AG09309 (cell line): ENCODE results near the gene APBA2.
"Not testable (repeated sequence)": the region's sequence is repeated elsewhere in the genome, so short reads cannot be mapped to it uniquely, and the experiment has no call there.

ENCODE experiments used
- DNase-seq: peaks from one replicate; pipeline ENCODE4 v3.0.0-alpha.2; 2010; ENCODE audit warnings: low read depth
- H3K4me3 ChIP-seq: 2 replicates; pipeline ENCODE4 v1.5.1; 2011; ENCODE audit warnings: mild to moderate bottlenecking, low read depth, low read length, moderate library complexity; ENCODE audit not compliant: control insufficient read depth
- TF ChIP-seq, protein P1 (sequence below): IDR thresholded peaks from 2 replicates; pipeline ENCODE4 v1.5.1; 2011; ENCODE audit warnings: mild to moderate bottlenecking, low read depth, low read length, inconsistent platforms; ENCODE audit not compliant: insufficient read depth, control insufficient read depth; ENCODE audit errors: missing control alignments

APBA2 gene

GRCh38 chr15:29099131-29099880, 213.5 kb downstream of the APBA2 start:
- TF ChIP-seq, protein P1, sequence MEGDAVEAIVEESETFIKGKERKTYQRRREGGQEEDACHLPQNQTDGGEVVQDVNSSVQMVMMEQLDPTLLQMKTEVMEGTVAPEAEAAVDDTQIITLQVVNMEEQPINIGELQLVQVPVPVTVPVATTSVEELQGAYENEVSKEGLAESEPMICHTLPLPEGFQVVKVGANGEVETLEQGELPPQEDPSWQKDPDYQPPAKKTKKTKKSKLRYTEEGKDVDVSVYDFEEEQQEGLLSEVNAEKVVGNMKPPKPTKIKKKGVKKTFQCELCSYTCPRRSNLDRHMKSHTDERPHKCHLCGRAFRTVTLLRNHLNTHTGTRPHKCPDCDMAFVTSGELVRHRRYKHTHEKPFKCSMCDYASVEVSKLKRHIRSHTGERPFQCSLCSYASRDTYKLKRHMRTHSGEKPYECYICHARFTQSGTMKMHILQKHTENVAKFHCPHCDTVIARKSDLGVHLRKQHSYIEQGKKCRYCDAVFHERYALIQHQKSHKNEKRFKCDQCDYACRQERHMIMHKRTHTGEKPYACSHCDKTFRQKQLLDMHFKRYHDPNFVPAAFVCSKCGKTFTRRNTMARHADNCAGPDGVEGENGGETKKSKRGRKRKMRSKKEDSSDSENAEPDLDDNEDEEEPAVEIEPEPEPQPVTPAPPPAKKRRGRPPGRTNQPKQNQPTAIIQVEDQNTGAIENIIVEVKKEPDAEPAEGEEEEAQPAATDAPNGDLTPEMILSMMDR = no peak
- no peak for DNase-seq

DNA sequence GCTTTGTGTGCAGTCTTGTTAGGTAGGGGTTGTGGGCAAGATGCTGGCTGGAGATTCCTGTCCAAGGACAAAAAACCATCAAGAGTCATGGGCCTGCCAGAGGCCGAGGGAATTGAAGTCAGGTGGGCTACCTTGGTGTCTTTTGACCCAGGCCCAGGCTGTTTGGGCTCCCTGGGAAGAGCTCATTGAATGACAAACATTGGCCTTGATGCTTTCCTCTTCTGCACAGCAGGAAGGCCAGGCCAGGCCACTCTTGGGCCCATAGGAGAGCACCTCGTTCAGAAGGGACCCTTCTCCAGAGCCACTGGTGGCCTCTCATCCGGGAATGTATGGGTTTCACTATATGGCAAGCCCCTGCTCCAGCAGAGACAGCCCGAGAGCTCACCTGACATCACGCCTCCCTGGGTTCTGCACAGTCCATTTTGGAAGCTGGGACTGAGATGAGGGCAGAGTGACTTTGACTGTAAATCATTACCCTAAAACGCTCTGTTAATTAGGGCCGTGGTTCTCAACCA, 214.8 kb downstream of the APBA2 start:
- TF ChIP-seq, protein P1 = no peak
- no peak overlapping the region for H3K4me3 ChIP-seq
- no peak for DNase-seq

More at GRCh38 chr15:29099131-29099880, 213.5 kb downstream of the APBA2 start:
- no peak overlapping the region for H3K4me3 ChIP-seq

DNA sequence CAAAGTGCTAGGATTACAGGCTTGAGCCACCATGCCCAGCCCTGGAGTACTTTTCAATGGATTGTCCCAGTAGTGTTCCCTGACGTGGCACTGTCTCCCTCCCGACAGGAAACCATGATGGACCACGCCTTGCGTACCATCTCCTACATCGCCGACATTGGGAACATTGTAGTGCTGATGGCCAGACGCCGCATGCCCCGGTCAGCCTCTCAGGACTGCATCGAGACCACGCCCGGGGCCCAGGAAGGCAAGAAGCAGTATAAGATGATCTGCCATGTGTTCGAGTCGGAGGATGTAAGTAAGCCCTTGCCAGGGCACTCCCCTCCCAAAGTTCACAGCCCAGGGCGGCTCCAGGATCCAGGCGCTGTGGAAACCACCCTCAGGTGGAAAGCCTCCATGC, 215.7 kb downstream of the APBA2 start:
- no peak overlapping the region for H3K4me3 ChIP-seq
- no peak for DNase-seq
- TF ChIP-seq, protein P1 = no peak

DNA sequence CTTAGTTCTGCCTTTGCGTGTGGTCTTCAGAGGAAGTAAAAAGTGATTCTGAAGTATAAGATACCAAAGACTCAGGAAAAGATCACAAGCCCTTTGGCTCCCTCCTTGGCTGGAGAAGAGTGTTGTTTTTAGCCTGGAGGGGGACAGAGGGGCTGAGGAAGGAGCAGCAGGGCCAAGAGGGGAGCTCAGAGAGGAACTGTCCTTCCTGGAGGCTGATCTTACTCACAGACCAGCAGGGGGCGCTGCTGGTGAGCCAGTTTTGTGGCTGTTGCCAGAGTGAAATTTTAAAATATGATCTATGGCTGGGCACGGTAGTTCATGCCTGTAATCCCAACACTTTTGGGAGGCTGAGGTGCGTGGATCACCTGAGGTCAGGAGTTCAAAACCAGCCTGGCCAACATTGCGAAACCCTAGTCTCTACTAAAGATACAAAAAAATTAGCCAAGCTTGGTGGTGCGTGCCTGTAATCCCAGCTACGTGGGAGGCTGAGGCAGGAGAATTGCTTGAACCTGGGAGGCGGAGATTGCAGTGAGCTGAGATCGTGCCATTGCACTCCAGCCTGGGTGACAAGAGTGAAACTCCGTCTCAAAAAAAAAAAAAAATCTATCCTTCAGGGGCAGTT, 216.5 kb downstream of the APBA2 start:
- not testable (repeated sequence) for H3K4me3 ChIP-seq, DNase-seq
- TF ChIP-seq, protein P1 = peak; percentile 73

GRCh38 chr15:29102911-29103823, 217.4 kb downstream of the APBA2 start:
- TF ChIP-seq, protein P1 = peak; percentile 5
- DNase-seq = no peak
- H3K4me3 ChIP-seq = peak overlapping the region; percentile 17

GRCh38 chr15:29103824-29104565, 218.2 kb downstream of the APBA2 start:
- H3K4me3 ChIP-seq = peak overlapping the region; percentile 17
- TF ChIP-seq, protein P1 = peak; percentile 73
- peak; percentile 7 for DNase-seq
